T-helper 22 cell (primary cell): ENCODE data around the gene HABP2.
A peak's percentile ranks its signal among the peaks of the same experiment; 100 is the strongest.

Source experiments
- DNase-seq: peaks from one replicate; pipeline ENCODE4 v3.0.0-alpha.2; 2020; ENCODE audit warnings: low read depth

HABP2 gene

GRCh38 chr10:113557903-113558321 lies 5.1 kb downstream of the HABP2 start:
- no peak for DNase-seq

DNA sequence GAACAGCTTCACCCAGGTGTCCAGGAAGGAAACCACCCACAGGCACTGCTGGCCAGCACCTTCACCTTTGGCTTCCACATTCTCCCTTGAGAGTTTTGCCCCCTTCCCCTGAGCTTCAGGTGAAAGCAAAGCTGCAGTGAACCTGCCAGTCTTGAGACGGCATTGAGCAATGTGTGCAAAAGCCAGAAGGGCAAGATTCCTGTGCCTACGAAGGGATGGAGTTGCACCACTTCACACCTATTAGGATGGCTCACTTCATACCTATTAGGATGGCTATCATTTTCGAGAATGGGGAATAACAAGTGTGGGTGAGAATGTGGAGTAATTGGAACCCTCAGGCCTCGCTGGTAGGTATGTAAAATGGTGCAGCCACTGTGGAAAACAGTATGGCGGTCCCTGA lies 7.2 kb downstream of the HABP2 start:
- DNase-seq: no peak

- DNase-seq: no peak
Observed at GRCh38 chr10:113561214-113561613, 8.4 kb downstream of the HABP2 start.

DNA sequence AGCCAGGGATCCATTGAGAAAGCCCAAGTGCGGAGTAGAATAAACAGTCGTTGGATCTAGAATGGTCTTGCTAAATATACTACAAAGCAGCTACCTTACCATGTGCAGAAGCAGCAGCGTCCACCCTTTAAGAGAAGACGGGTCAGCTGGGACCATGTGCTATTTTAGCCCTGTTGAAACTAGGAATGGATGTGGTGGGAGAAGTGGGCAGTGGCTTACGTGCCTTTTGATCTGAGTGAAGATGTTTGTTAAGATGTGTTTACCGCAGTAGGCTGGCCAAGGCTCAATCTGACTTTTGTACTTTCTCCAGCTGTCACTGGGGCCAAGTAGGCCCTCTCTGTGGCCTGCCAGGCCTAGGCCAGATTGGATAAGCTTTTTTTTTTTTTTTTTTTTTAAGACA lies 9.2 kb downstream of the HABP2 start:
- no peak for DNase-seq

- DNase-seq: no peak
Observed at GRCh38 chr10:113562704-113563103, 9.9 kb downstream of the HABP2 start.

DNA sequence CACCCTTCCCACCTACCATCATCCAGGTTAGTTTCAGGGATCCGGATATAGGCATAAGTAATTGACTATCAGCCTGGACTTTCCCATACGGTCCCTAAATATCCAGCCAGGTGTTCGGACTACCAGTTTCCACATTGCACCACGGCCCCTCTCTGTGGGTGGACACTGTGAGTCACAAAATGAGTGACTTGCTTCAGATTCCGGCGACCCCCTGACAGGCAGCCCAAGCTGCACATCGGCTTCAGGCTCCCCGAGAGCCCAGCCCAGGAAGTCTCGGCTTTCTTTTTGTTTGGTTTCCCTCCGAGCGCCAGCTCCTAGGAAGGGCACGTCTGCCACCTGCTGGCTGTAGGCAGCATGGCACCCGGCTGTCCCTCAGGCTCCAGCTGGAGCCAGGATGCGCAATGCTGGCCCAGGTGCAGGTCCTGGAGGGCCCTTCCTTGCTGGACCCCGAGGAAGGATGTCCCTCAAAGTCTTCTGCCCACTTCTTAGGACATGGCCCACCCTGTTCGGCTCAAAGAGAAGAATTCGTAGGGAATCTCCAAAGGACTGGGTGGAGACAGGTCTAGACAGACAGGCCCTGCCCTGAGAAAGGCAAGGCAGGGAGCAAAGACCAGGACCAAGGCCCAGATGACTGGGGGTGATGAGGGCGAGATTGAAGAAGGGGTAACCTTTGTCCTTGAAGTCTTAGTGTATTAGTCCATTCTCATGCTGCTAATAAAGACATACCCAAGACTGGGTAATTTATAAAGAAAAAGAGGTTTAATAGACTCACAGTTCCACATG lies 10.6 kb downstream of the HABP2 start:
- DNase-seq: peak; percentile 13

GRCh38 chr10:113565364-113565763 lies 12.5 kb downstream of the HABP2 start:
- no peak for DNase-seq

GRCh38 chr10:113566888-113567287 lies 14.0 kb downstream of the HABP2 start:
- no peak for DNase-seq

DNA sequence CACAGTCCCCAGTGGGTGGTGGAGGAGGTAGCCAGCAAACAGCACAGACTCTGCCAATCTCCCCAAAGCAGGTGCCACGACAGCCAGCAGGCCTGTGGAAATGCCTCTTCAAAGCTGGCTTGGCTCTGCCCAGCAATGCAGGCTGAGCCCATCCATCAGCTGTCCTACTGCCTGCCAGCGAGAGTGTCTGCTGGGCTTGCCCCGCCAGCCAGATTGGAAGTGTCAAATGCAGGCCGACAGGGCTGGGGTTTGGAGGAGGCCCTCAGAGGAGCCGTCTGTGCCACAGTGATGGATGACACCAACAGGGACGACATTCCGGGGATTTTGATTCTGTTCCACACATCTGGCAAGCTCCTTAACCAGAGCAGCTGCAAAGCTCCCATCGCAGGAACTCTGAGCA lies 16.7 kb downstream of the HABP2 start:
- no peak for DNase-seq

DNA sequence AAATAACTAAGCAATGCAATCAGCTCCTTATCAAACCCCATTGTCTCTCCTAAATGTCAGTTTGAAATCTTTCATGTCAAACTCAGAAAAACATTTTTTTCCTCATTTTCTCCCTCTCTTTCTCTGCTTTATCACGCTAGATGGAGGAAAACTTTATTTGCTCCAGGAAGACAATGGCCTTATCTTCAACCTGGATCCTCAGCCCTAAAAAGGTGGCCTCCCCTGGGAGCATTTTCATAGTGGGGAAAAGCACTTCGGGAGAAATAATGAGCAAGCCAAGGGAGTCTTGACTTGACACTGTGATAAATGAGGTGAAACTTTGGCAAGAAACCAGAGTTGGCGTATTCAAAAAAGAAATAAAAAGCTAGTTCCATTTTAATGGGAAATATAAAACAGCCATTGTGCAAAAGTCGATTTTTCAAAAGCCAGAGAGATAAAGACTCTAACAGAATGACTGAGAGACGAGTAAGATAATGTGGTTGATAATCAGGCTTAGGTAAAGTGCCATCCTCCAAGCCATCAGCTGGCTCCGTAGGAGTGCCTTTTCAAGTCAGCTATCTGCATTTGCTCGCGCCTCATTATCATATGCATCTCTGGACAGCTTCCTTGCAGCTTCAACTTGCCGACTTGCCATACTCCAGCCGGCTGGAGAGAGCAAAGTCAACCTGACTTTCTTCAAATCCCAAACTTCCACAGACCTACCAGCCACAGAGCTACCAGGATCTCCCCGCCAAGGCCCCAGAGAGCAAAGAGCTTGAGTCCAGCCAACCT lies 19.9 kb downstream of the HABP2 start:
- DNase-seq: no peak

DNA sequence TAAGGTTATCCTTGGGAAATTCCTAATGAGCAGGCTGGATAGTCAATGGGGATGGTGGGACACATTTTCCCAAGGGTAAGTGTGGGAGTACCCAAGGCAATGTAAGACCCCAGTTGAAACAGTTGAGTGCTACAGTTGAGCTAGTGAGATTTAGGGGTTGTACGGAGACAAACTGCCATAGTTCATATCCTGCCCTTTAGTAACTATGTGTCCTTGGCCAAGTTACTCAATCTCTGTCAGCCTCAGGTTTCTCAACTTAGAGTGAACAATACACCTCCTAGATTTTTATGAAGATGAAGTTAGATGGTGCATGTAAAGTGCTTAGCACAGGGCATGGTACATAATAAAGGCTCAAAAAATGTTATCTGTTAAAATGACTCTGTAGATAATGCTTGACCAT lies 20.5 kb downstream of the HABP2 start:
- no peak for DNase-seq

GRCh38 chr10:113576852-113577251 lies 24.0 kb downstream of the HABP2 start:
- DNase-seq: no peak

DNA sequence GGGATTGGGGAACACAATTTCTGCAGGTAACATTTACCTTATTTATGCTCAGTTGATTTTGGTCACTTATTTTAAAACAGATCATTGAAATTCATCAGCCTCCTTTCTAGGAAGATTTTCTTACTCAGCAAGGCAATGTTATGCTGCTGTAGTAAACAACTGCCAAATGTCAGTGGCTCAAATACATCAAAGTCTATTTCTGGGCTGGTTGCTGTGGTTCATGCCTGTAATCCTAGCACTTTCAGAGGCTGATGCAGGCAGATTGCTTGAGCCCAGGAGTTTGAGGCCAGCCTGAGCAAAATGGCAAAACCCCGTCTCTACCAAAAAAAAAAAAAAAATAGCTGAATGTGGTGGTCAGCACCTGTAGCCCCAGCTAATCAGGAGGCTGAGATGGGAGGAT lies 25.9 kb downstream of the HABP2 start:
- no peak for DNase-seq

- DNase-seq: no peak
Observed at GRCh38 chr10:113581092-113581491, 28.2 kb downstream of the HABP2 start.

GRCh38 chr10:113583571-113583970 lies 30.7 kb downstream of the HABP2 start:
- DNase-seq: no peak

DNA sequence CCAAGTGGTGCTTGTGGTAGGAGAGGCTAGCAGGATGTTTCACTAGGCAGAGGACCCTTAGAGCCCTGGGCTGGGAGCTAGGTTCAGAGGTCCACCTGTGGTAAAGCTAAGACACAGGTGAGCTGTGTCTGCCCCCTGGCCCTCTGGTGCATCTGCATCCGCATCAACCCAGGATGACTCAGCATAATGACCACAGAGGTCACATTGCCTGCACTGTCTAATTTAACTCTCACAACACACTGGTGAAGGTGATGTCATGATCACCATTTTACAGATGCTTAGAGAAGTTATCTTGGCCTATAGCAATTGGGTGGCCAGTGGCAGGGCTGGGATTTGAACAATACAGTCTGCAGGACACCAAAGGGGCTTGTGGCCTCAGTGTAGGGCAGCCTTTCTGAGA lies 33.1 kb downstream of the HABP2 start:
- DNase-seq: no peak

GRCh38 chr10:113589201-113589770 lies 36.4 kb downstream of the HABP2 start:
- no peak for DNase-seq

GRCh38 chr10:113590581-113590980 lies 37.7 kb downstream of the HABP2 start:
- DNase-seq: no peak

- DNase-seq: no peak
Observed at GRCh38 chr10:113592380-113592779, 39.5 kb downstream of the HABP2 start.

- DNase-seq: no peak
Observed at GRCh38 chr10:113594652-113595051, 41.8 kb downstream of the HABP2 start.

GRCh38 chr10:113600569-113600968 lies 47.7 kb downstream of the HABP2 start:
- no peak for DNase-seq

DNA sequence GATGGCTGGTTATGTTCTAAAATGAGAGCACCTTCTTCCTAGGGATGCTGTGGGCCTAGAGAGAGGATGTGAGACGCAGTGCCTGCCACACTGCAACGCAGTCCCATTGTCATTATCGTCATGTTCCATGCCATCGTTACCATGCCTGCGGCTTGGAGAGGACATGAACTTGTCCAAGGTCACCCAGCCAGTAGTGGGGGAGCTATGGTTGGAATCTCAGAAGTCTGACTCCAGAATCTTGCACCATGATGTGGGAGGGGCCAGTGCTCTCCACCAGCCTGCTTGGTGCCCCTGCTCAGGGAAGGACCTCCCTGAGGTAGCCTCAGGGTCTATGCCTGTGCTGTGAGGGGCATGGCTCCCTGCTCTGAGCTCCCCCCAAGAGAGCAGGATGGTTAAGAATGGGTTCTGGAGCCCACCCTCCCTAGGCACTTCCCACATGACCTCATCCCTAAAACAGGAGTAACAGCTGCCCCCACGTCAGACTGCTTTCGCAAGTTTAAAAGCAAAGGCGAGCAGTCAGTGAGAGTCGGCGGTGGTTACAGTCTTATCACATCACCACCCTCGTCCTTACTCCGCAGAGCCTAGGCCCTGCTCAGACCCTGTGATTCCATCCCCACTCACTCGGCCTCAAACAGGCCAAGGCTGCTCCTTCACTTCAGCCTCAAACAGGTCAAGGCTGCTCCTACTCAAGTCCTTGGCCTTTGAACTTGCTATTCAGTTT lies 50.4 kb downstream of the HABP2 start:
- no peak for DNase-seq

DNA sequence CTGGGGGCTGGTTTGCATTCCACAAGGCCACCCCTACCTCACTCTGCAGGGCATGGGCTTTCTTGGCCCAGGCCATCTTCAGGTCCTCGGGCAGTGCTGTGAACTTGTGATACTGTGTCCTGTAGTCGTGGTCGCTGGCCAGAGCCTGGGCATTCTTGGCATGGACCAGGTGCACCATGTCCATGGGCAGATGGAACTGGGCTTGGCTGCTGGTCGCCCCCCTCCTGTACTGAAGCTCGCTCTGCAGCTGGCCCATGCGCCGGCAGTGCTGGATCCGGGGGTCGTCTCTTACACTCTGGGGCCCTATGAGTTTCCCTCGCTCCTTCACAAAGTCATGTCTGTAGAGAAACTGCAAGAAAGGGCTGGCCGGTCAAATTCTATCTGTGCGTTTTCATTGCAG lies 51.7 kb downstream of the HABP2 start:
- no peak for DNase-seq
